Thyroid gland (tissue), 4 donors: ENCODE data around the gene BAD.

Source experiments
- CTCF ChIP-seq, 6 experiments: fragments of 200-600 bp in 3 of 6; fragments of 450-650 bp in 3 of 6; sonication (generic) in 3 of 6; IDR thresholded peaks; one replicate each; pipeline ENCODE4 v1.5.1; 2016 to 2019; ENCODE audit warnings: antibody characterized with exemption in 6 of 6, mild to moderate bottlenecking in 2 of 6, inconsistent platforms in 1 of 6, moderate library complexity in 1 of 6
- POLR2A ChIP-seq, 2 donors: fragments of 450-650 bp; IDR thresholded peaks; one replicate each; pipeline ENCODE4 v1.6.1; 2017; ENCODE audit warnings: antibody characterized with exemption in 2 of 2, mild to moderate bottlenecking in 2 of 2, moderate library complexity in 1 of 2

DNA sequence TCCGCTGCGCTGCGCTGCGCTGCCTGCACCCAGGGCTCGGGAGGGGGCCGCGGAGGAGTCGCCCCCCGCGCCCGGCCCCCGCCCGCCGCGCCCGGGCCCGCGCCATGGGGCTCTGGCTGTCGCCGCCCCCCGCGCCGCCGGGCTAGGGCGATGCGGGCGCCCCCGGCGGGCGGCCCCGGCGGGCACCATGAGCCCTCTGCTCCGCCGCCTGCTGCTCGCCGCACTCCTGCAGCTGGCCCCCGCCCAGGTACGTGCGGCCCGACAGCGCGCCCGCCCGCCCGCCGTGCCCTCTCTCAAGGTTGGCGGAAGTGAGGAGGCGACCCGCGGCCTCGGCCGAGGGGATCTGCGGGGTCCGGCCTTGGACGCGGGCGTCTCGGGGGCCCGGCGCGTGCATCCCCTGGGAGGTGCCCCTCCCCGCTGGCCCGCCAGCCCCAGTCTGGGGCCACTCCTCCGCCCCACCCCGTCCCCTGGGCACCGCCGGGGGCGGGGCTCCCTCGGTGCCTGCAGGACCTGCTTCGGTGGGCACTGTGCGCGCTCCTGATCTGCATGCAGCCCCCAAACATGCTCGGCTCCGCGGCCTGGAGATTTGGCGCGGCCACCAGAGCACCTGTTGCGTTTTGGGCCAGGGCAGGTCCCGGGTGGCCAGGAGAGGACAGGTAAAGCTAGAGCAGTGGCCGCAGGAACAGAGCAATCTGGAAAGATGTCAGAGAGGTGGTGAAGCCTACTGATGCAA, 49.7 kb downstream of the BAD start:
- TF ChIP-seq CTCF (IDR thresholded peaks at IDR 0.05) (no peak), POLR2A (IDR thresholded peaks at IDR 0.05) (peak in 1 of 2 donors; percentile 72)
